Embryonic facial prominence (tissue), 1 donor: ENCODE results near the gene CTNNA3.

ENCODE experiments used
- DNase-seq: peaks from one replicate; pipeline ENCODE4 v3.0.0-alpha.2; 2016; ENCODE audit errors: extremely low spot score

CTNNA3 gene

DNA sequence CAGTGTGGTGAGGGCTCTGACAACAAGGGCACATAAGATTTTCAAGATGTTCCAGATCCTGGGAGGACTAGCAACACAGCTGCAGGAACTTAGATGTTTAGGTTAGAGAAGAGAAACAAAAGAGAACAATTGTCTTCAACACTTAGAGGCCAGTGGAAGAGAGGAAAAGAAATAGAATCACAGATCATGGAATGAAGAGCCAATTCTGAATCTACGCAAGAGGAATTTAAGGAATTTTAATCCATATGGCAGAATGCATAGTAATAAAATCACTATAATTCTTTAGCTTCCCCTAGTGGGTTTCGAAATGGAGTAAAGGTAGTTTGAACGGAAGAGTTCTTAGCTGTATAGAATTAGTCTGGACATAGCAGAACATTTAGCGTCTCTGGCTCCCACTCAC lies 884.8 kb downstream of the CTNNA3 start:
- no peak for DNase-seq

DNA sequence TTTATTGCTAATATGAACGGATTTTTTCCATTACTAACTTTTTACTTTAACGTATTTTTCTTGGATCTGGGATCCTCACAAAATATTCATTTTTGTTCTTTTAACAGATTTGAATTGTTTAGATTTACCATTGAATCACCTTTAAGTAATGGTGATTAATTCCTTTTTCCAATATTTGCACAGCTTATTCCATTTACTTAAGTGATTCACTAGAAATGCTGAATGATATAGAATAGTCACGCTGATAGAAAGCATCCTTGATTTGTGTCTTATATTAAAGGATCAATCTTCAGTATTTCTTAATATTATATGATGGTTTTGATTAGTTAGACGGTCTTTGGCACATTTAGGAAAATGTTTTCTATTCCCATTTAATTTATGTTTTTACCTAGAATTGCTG lies 886.6 kb downstream of the CTNNA3 start:
- no peak for DNase-seq

DNA sequence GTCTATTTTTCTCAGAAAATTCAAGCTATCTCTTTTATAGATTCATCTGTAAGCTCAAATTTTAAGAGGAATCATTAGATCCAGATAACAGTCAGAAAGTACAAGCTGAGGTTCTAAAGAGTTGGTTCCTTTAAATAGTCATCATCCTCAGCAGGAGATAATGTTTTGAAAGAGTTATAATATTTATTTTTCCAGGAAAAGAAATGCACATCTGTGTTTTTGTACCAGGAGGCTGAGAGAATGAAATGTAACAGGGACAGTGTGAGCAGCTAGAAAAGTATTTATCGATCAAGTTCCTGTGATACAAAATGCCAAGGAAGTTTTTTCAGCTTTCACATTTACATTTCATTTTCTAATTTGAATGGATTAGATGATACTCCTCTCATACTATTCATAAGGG lies 890.4 kb downstream of the CTNNA3 start:
- no peak for DNase-seq

DNA sequence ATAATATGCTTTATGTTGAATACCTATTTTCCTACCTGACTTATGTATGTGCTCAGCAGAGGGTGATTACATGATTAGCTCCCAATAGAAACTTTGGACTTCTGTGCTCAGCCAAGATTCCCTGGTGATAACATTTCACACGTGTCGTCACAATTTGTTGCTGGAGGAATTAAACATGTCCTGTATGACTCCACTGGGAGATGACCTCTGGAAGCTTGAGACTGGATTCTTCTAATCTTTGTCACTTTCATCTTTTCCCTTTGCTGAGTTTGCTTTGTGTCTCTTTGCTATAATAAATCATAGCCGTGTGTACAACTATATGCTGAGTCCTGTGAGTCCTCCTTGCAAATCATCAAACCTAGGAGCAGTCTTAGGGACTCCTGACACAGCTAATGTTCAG lies 891.0 kb downstream of the CTNNA3 start:
- DNase-seq = no peak

DNA sequence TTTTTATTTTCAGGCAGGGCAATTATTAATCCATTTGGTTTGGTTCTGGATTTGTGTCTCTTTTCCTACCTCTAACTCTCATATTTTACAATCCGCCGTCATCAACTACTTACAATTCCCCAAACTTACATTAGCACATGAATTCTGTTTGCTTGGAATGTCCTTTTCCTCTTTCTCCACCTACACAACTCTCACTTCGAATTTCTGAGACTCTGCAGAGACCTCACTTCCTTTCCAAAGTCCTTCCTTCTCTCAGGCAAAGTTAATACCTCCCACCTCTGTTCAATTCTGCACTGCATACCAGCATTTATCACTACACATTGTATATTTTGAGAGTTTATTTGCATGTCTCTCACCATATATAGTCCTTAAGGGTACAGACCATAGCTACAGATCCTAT lies 892.8 kb downstream of the CTNNA3 start:
- no peak for DNase-seq

DNA sequence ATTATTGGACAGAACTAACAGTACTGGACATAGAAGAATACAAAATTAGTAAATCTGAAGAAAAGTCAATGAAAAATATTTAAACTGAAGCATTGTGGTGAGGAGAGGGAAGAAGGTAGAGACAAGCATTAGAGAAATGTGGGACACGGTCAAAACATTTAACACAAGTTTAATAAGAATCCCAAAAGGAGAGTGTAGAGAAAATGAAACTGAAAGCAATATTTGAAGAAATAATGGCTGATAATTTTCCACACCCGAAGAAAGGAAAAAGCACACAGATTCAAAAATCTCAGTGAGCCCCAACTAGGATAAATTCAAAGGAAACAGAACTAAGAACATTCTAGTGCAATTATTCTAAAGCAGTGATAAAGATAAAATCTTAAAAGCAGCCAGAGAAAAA lies 896.5 kb downstream of the CTNNA3 start:
- no peak for DNase-seq

DNA sequence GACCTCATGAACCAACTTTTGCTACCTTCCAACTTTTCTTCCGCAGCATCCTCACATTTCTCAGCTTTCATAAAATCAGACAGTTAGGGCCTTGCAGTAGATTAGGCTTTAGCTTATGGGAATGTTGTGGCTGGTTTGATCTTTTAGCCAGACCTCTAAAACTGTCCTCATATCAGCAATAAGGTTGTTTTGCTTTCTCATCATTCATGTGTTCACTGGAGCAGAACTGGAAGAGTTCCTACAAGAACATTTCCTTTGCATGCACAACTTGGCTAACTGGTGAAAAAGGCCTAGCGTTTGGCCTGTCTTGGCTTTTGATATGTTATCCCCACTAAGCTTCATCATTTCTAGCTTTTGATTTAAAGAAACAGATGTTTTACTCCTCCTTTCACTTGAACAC lies 900.1 kb downstream of the CTNNA3 start:
- DNase-seq = no peak

DNA sequence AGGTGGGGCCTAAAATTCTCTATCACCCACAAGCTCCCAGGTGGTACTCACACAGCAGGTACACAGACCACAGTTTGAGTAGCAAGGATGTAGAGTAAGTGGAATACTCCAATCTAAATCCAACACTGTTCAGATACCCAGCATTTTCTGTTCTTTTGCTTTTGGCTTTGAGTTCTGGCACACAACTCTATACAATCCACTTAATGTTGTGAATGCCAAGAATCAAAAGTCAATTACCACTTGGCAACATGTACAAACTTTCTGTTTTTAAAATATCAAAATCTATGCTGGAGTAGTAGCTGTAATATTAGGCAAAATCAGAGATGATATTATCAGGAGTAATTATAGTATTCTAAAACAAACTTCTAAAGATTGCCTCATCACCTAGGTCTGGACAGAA lies 903.6 kb downstream of the CTNNA3 start:
- no peak for DNase-seq

DNA sequence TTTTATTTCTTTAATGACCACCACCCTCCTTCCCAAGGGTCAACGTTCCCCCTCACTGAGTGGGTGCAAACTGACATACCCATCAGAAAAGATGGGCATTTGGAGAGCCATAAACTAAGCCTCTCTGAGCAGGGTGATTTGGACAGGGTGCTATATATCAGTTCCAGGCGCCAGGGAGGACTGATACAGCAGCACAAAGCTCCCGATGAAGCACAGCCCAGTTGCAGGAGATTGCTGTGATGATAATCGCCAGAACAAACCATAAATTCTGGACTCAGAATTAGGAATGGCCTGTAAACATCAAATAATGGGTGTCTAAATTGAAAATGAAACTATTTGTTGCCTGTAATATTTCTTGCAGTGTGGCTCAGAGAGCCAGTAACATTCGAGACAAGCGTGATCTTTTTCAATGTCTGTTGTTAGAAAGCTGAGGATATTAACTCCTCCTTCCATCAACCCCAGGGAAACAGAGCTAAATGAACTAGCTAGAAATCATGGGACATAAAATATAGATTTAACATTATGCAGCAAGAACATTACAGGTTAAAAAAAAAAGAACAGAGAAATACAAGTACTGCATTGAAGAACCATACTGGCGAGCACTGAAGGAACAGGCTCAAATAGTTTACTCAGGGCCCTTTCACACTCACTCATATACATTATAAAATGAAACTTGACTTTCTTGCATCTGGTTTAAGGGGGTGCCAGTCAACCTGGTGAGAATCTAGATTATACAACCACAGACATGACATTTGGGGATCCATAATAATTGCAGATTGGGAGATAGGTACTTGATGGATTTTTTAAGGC lies 907.6 kb downstream of the CTNNA3 start:
- no peak for DNase-seq

DNA sequence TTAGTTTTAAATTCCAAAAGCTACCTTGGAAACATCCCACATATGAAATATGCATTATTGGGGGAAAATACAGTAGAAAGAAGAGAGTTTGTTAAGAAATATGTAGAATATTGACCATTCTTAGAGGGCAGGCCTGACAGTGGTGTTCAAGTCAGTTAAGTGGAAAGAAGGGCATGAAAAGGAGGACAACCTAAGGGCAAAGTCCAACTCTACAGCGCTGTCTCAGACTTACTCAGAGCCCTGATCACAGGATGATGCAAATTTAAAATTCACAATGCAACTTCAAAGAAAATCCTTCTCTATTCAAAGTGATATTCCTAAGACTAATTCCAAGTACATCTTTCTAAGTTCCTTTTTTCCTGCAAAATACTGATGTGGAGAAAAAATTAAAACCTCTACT lies 909.3 kb downstream of the CTNNA3 start:
- DNase-seq = no peak

DNA sequence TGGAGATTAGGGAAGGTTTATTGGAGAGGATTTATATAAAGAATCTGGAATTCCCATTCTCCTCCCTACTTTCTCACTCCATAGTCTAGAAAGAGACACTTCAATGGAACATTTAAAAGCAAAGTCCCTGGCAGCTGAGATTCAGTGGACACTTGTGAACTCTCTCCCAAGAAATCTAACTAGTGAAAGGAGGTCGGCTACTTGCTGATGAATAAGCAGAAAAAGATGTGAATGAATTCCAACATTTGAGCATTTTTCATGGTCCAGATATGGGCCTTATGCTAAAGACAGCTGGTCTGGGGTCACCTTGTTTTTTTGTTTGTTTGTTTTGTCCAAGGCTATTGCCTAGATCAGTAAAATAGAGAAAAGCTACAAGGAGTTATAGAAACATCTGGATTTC lies 911.2 kb downstream of the CTNNA3 start:
- DNase-seq = no peak

DNA sequence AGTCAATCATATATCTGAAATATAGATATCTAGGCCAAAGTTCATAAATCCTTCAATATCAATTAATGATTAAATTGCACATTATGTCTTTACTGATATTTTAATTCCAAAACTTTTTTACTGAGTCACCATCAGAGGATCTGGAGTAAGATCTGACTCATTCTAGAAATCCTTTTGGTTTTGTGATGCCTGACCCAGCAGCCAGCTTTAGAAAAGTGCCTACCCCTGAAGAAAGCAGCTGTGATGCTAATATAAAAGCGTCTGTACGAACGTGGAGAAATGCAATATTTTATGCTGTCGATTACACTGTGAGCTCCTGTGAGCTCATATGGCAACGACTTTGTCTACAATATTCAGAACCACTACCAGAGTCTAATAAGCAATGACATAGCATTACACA lies 912.7 kb downstream of the CTNNA3 start:
- no peak for DNase-seq

DNA sequence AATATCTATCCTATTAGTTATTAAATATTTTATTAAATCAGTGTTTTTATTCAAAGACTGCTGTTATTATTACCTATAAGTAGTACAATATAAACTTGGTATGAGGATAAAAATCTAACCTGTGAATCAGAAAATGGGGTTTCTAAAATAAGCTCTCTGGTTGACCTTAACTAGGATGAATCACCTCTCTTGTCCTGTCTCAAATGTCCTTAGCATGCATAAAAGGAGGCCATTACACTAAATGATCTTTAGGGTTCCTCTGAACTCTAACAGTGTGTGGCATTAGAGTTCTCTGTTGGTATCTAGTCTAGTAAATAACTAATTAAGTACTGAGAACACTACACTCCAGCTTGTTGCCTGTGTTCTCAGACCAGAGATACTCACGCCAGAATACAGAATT lies 913.2 kb downstream of the CTNNA3 start:
- DNase-seq = no peak

DNA sequence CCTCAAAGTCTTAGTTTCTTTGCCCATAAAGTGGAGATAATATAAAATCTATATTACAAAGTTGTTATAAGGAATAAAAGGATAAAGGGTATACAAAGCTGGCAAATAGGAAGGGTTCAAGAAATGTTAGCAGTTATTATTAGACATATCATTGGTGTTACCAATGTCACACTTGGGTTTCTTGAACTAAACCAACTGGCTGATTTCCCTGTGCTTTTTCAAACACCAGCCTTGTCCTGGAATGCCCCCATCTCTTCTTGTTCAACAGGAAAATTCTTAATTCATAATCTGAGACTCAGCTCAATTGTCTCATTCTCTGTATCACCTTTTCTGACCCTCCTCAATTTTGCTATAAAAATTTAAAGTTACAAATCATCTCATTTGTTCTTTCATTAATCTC lies 913.9 kb downstream of the CTNNA3 start:
- no peak for DNase-seq

DNA sequence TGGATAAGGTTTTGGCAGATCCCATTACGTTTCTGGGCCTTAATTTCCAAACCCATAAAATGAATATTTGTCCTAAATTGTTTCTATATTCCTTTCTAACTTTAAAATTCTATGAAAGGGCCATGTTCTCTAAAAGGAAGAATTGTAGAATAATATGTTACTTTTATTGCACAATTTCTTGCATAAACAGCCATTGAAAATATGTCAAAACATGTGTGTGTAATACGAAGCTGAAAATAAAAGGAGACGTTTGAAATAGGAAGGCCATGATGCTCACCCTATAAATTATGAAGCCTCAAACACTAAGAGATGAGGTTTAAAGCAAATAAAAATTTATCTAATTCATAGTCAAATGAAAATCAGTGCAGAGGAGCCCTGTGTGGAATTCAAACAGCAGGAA lies 915.2 kb downstream of the CTNNA3 start:
- DNase-seq = no peak

DNA sequence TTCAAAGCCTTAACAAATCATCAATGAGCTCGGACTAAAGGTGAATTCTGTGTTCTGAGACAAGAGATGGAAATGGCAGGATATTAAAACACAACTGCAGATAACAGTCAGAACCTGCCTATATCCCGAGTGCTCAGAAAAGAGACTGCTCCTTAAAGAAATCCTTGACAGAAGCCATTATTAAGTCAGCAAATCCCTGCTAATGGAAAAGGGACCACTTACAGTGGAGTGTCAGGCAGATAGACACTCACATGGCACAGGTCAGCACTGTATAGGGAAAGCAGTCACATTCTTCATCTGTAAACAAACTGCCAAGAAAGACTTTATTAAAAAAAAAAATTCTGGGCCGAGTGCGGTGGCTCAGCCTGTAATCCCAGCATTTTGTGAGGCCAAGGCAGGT lies 917.6 kb downstream of the CTNNA3 start:
- no peak for DNase-seq

DNA sequence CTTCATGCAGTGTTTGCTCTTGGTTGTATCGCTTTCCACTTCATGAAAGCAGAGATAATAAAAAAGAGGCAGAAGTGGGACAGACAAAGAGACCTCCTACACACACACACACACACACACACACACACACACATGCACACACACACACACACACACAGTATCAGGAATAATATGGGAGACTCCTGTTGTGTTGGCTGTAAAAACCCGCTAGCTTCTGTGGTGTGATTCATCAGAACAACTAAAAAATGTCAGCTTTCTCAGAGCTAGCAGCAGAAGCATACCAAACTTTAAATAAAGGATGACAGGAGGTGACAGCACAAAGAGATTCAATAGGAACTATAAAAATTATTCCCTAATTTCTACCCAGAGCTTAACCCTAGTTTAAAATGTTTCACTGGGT lies 918.3 kb downstream of the CTNNA3 start:
- no peak for DNase-seq

DNA sequence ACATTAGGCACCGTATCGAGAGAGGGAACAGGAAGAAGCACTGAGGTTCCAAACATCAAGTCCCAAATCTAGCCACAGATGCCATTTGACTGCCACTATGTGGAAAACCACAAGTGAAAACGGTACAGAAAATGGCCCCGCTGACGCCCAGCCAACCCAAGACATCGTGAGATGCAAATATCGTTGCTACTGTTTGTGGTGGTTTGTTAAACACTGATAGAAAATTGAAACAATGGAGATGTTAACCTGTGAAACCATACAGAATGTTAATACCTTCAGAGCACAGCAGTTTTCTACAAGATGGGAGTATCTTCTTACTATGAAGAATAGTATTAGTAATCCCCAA lies 922.5 kb downstream of the CTNNA3 start:
- DNase-seq = no peak

DNA sequence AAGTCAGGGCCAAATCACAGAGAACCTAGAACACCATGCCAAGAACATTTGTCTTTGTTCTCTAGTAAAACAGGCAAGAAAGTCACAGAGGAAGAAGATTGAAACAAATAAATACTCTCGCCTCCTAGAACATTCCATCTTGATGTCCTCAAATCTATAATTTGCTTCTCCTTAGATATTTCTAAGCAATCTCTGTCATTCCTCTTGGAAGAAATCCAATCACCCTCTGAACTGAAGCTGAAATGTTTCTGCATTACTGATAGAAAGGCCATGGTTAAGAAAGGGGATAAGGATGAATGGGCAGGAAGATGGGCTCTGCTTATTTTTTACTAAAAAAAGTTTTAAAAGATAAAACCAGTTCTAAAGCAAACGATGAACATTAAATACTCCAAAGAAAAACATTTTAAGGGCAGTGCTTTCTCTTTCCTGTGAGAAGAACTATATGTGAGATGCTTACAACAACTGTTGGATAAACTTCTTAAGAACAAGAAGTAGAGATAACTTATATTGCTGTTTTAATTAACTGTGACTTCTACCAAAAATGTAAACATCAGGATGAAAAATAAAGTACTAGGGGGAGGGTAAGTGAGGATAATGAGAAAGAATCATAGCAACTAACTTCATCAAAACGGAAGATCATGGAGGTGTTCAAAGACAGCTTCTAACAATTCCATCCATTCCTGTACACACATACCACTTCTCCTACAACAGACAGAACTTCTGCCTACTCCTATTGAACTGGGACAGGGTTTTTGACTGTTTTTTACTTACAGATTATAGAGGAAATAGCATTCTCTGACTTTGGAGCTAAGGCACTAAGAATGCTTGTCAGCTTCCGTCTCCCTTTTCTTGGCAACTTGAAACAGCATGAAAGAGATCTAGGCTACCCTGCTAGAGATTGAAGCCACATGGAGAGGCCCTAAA lies 923.2 kb downstream of the CTNNA3 start:
- no peak for DNase-seq

DNA sequence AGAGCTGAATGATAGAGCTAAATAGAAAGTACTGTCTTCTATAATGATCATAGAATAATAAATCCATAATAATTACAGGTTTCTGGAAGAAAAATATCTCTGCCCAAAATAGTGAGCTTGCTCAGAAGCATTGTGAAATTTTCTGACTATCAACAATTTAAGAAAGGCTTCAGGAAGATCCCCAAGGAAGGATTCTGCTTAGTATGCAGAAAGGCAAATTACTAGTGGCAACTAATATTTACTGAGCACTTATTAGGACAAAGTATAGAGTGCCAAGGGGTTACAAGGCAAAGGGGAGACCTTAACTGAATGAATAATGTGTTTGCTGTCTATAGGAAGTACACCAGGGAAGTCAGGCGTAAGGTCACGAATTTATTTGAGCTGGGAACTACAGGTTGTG lies 928.3 kb downstream of the CTNNA3 start:
- no peak for DNase-seq

DNA sequence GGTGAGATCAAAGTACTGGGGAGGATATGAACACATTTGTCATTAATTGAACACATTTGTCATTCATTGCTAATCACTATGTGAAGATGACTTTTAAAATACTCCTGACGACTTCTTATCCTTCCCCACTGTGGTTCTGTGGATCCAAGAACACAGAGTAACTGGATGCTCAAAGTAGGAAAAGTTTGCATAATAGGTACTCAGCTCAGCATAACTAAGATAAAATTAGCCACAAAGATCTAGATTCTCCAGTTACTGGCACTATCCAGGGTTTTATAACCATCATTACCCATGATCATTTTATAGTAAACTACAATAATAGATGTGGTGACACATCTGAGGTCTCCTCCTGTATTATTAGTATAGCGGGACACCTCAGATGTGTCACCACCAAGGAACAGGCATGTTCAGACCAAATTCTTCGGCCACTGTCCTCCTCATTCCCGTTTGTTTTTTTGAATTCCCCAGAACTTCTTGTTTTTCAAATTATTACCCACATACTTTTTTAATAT lies 933.7 kb downstream of the CTNNA3 start:
- no peak for DNase-seq

DNA sequence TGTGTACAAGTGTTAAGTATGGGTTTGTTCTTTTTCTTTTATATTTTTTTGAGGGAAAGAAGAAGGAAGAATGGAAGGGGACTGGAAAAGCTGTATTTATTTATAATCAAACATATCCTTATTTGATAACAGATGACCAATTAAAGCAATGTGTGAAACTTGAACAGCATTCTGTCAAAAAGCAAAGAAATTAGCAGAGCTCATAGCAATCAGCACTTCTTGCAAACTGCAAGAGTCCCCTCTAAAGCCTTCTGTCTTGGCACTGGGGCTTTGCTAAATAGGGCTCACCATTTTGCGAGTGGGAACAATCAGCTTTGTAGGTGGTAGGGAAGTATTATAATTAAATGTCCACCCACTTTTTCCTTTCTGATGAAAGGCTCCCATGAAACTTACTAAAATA lies 935.1 kb downstream of the CTNNA3 start:
- DNase-seq = no peak

DNA sequence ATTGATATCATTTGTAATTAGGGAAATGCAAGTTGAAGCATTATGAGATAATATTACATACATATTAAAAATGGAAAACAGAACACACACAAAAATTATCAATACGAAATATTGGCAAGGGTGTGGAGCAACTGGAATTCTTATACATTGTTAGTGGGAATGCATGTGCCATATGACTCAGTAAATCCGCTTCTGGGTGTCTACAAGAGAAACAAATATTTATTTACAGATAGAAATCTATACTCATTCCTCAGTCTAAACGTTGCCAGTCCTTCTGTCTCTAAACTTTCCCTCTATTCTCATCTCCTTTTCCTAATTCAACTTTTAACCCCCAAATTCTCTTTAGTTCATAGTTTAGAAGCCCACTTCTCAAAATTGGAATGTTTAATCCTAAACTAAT lies 940.5 kb downstream of the CTNNA3 start:
- DNase-seq = no peak
